Activated CD4-positive, CD25-positive, alpha-beta regulatory T cell treated with anti-CD3 and anti-CD28 coated beads, Interleukin-2, amount 50 U/mL, for 16 hours (primary cell): ENCODE data around the gene ABCC11.

Source experiments
- DNase-seq: peaks from one replicate; pipeline ENCODE4 v3.0.0-alpha.2; 2020; ENCODE audit warnings: low read depth, low spot score

The ABCC11 gene

GRCh38 chr16:48247311-48247710 is at the start of gene ABCC11:
ABCC11 (minus strand) TSS chr16:48247539; CDS start chr16:48231921, 15,618 bp downstream.
- no peak for DNase-seq

GRCh38 chr16:48295488-48296281 is 48.3 kb upstream of the ABCC11 start:
- no peak for DNase-seq

- DNase-seq, result no peak
Observed at GRCh38 chr16:48294724-48295123, 47.4 kb upstream of the ABCC11 start.

GRCh38 chr16:48292452-48292851 is 45.1 kb upstream of the ABCC11 start:
- no peak for DNase-seq

- no peak for DNase-seq
Observed at GRCh38 chr16:48291754-48292153, 44.4 kb upstream of the ABCC11 start.

- no peak for DNase-seq
Observed at GRCh38 chr16:48291303-48291702, 44.0 kb upstream of the ABCC11 start.

GRCh38 chr16:48287239-48287638 is 39.9 kb upstream of the ABCC11 start:
- no peak for DNase-seq

GRCh38 chr16:48284772-48285409 is 37.6 kb upstream of the ABCC11 start:
- DNase-seq, result no peak

GRCh38 chr16:48282636-48283263 is 35.4 kb upstream of the ABCC11 start:
- no peak for DNase-seq

GRCh38 chr16:48280546-48280945 is 33.2 kb upstream of the ABCC11 start:
- DNase-seq, result no peak

- no peak for DNase-seq
Observed at GRCh38 chr16:48279199-48279598, 31.9 kb upstream of the ABCC11 start.

GRCh38 chr16:48277158-48277557 is 29.8 kb upstream of the ABCC11 start:
- DNase-seq, result no peak

GRCh38 chr16:48276102-48276501 is 28.8 kb upstream of the ABCC11 start:
- no peak for DNase-seq

GRCh38 chr16:48274476-48274875 is 27.1 kb upstream of the ABCC11 start:
- DNase-seq, result no peak

GRCh38 chr16:48272837-48273421 is 25.6 kb upstream of the ABCC11 start:
- DNase-seq, result no peak

GRCh38 chr16:48271728-48272127 is 24.4 kb upstream of the ABCC11 start:
- no peak for DNase-seq

- no peak for DNase-seq
Observed at GRCh38 chr16:48269011-48269410, 21.7 kb upstream of the ABCC11 start.

- no peak for DNase-seq
Observed at GRCh38 chr16:48262631-48263030, 15.3 kb upstream of the ABCC11 start.

GRCh38 chr16:48261569-48261968 is 14.2 kb upstream of the ABCC11 start:
- DNase-seq, result no peak

GRCh38 chr16:48256579-48257177 is 9.3 kb upstream of the ABCC11 start:
- DNase-seq, result no peak

GRCh38 chr16:48252013-48252412 is 4.7 kb upstream of the ABCC11 start:
- no peak for DNase-seq
